Smooth muscle cell (in vitro differentiated cells): ENCODE measurements around the gene GMDS. TPM values are rescaled to one million over a fixed set of nuclear protein-coding genes. Genes with fewer than 3 reads are reported as not detected.

Experiments used
- DNase-seq: peaks from one replicate; lab custom pipeline; 2025; ENCODE audit not compliant: unreplicated experiment; lab: John Stamatoyannopoulos, UW
- H2AFZ ChIP-seq: fragments of 200-600 bp; sonication (generic); 2 replicates; pipeline ENCODE4 v1.6.0; 2016; ENCODE audit warnings: antibody characterized with exemption, low read depth, mild to moderate bottlenecking
- H3F3A ChIP-seq: fragments of 200-600 bp; sonication (generic); 2 replicates; pipeline ENCODE4 v1.6.0; 2017; ENCODE audit warnings: antibody characterized with exemption, low read depth
- H3K27ac ChIP-seq: fragments of 200-600 bp; sonication (generic); 2 replicates; pipeline ENCODE4 v1.5.1; 2016; ENCODE audit warnings: low read depth, mild to moderate bottlenecking
- H3K27me3 ChIP-seq: fragments of 200-600 bp; sonication (generic); 2 replicates; pipeline ENCODE4 v1.6.1; 2016; ENCODE audit warnings: low read depth, mild to moderate bottlenecking
- H3K36me3 ChIP-seq: fragments of 200-600 bp; sonication (generic); 2 replicates; pipeline ENCODE4 v1.5.1; 2016; ENCODE audit warnings: low read depth
- H3K4me1 ChIP-seq: fragments of 200-600 bp; sonication (generic); 2 replicates; pipeline ENCODE4 v1.5.1; 2016; ENCODE audit warnings: low read depth
- H3K4me2 ChIP-seq: fragments of 200-600 bp; sonication (generic); 2 replicates; pipeline ENCODE4 v1.6.0; 2016; ENCODE audit warnings: mild to moderate bottlenecking
- H3K4me3 ChIP-seq: fragments of 200-600 bp; sonication (generic); 2 replicates; pipeline ENCODE4 v1.5.1; 2016; ENCODE audit warnings: mild to moderate bottlenecking
- H3K79me2 ChIP-seq: fragments of 200-600 bp; sonication (generic); 2 replicates; pipeline ENCODE4 v1.6.0; 2016; ENCODE audit warnings: low read depth, mild to moderate bottlenecking
- H3K9ac ChIP-seq: fragments of 200-600 bp; sonication (generic); 2 replicates; pipeline ENCODE4 v1.6.0; 2016; ENCODE audit warnings: low read depth
- H3K9me3 ChIP-seq: fragments of 200-600 bp; sonication (generic); replicated peaks from 2 replicates; pipeline ENCODE4 v1.5.1; 2016; ENCODE audit warnings: low read depth
- H4K20me1 ChIP-seq: fragments of 200-600 bp; sonication (generic); 2 replicates; pipeline ENCODE4 v1.6.0; 2016; ENCODE audit warnings: low read depth
- WGBS: methylation state at CpG from one replicate; pipeline ENCODE4 v1.1.7; 2016; ENCODE audit warnings: low lambda C conversion rate; 5-methylcytosine and 5-hydroxymethylcytosine counted together
- polyA plus RNA-seq: library from polyadenylated mRNA; unstranded; fragments of >200 nt; fragmentation: Nextera tagmentation; extraction: Ambion mirVana; gene quantifications from 2 replicates; pipeline ENCODE4 v1.2.1, GENCODE V29; 2016
- total RNA-seq: library from RNA; depleted of rRNA; stranded (reverse); fragments of >200 nt; gene quantifications from 2 replicates; pipeline ENCODE4 v1.2.3, GENCODE V29; 2014
- TF ChIP-seq, protein P1 (sequence below): fragments of 200-600 bp; sonication (generic); IDR thresholded peaks from 2 replicates; pipeline ENCODE4 v1.5.1; 2017; ENCODE audit warnings: borderline replicate concordance, mild to moderate bottlenecking, antibody characterized with exemption; ENCODE audit not compliant: insufficient read depth, poor library complexity, severe bottlenecking

GMDS gene
- total and polyA plus RNA-seq, 2 experiments from 2014 or later, result 3.7 to 8.5 TPM

DNA sequence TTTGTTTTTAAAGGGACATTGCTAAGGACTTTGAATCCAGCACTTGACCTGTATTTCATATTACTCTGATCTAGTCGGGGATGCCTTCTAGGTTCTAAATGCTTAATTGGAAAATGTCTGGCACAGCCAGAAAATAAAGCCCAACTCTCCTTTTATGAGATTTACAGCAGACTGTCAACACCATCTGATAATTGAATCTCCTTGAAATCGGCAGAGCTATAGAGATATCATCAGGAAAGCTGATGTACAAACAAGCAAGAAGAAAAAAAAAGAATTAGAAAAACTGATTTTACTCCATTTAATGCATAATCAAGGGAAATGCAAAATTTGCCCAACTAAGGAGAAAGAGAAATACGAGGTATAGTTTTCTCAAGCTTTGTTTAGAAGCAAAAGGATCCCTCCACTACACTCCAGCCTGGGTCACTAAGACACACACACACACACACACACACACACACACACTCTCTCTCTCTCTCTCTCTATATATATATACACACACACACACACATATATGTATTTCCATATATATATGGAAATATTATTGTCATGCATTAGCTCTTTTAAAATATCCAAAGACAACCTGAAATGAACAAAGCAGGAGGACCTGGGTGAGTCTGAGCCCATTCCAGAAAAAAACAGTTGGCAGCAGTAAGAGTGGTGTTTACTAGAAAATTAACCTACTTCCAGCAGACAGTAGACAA, 645.2 kb downstream of the GMDS start:
- no peak overlapping the region for H3K9ac ChIP-seq
- DNase-seq, result no peak
- peaks cover 11% of the 10 kb centered on the region for H3K4me1 ChIP-seq
- no peak overlapping the region for H3K27ac ChIP-seq
- WGBS, result 72% methylated on average over 3 of the region's 3 CpGs
- H3K4me2 ChIP-seq, result no peak overlapping the region
- TF ChIP-seq, protein P1, sequence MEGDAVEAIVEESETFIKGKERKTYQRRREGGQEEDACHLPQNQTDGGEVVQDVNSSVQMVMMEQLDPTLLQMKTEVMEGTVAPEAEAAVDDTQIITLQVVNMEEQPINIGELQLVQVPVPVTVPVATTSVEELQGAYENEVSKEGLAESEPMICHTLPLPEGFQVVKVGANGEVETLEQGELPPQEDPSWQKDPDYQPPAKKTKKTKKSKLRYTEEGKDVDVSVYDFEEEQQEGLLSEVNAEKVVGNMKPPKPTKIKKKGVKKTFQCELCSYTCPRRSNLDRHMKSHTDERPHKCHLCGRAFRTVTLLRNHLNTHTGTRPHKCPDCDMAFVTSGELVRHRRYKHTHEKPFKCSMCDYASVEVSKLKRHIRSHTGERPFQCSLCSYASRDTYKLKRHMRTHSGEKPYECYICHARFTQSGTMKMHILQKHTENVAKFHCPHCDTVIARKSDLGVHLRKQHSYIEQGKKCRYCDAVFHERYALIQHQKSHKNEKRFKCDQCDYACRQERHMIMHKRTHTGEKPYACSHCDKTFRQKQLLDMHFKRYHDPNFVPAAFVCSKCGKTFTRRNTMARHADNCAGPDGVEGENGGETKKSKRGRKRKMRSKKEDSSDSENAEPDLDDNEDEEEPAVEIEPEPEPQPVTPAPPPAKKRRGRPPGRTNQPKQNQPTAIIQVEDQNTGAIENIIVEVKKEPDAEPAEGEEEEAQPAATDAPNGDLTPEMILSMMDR, result no peak
- no peaks in the 10 kb centered on the region for H3K36me3 ChIP-seq
- no peak overlapping the region for H3K4me3 ChIP-seq
- H2AFZ ChIP-seq, result no peak overlapping the region
- no peaks in the 10 kb centered on the region for H3F3A ChIP-seq
- no peaks in the 10 kb centered on the region for H3K9me3 ChIP-seq
- H4K20me1 ChIP-seq, result no peaks in the 10 kb centered on the region
- no peaks in the 10 kb centered on the region for H3K79me2 ChIP-seq
- peaks cover 73% of the 10 kb centered on the region for H3K27me3 ChIP-seq

DNA sequence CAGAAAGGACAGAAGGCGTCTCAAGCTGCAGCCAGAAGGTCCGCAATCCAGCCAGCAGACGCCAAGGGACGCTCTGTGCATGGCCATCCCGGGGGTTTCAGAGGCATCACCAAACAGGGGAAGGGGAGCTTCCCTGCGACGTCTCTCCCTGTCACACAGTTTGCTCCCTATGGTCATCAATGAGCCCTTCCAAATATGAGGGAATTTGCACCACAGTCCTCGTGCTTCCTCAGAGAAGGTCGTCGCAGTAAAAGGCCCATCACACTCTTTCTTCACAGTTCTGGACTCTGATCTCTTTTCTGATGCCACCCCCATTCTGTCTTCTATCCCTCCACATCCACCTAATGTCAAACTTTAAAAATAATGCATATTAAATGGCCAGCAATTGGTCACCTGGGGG, 645.9 kb downstream of the GMDS start:
- TF ChIP-seq, protein P1, result no peak

DNA sequence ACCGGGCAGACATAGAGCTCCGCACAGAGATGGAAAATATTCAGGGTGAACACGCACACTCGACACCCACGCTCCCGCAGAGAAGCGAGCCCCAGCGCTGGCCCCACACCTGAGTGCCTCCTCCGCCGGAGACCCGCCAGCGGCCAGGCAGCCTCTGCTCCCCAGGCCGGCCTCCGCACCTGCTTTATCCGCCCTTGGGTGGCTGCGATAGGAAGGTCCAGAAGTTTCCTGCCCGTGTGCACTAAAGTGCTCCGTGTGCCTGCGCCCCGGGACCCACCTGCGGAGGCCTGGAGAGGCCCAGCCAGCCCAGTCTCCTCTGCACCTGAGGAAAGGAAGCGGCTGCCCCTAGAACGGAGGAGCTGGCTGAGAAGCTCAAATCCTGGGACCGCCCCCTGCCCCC, 646.5 kb downstream of the GMDS start:
- Histone ChIP-seq H3K4me2 (no peak overlapping the region), H3K36me3 (no peaks in the 10 kb centered on the region), H3K4me3 (no peak overlapping the region), H3K4me1 (peaks cover 11% of the 10 kb centered on the region), H3K27ac (no peak overlapping the region), H3K27me3 (peaks cover 72% of the 10 kb centered on the region), H2AFZ (no peak overlapping the region), H3F3A (no peaks in the 10 kb centered on the region), H3K9me3 (no peaks in the 10 kb centered on the region), H4K20me1 (no peaks in the 10 kb centered on the region), H3K9ac (no peak overlapping the region), H3K79me2 (no peaks in the 10 kb centered on the region)
- TF ChIP-seq, protein P1, result no peak
- no peak for DNase-seq
- 88% methylated on average over 24 of the region's 24 CpGs for WGBS

More for the DNA sequence above, 645.9 kb downstream of the GMDS start:
- H3K27me3 ChIP-seq, result peaks cover 72% of the 10 kb centered on the region
- H3K4me3 ChIP-seq, result no peak overlapping the region
- H3K4me2 ChIP-seq, result no peak overlapping the region
- H4K20me1 ChIP-seq, result no peaks in the 10 kb centered on the region
- no peak for DNase-seq
- no peaks in the 10 kb centered on the region for H3K36me3 ChIP-seq
- H3K4me1 ChIP-seq, result peaks cover 11% of the 10 kb centered on the region
- H3K9ac ChIP-seq, result no peak overlapping the region
- no peaks in the 10 kb centered on the region for H3F3A ChIP-seq
- 91% methylated on average over 10 of the region's 10 CpGs for WGBS
- no peaks in the 10 kb centered on the region for H3K9me3 ChIP-seq
- H3K27ac ChIP-seq, result no peak overlapping the region
- H3K79me2 ChIP-seq, result no peaks in the 10 kb centered on the region
- H2AFZ ChIP-seq, result no peak overlapping the region

GRCh38 chr6:1598433-1598832, 647.0 kb downstream of the GMDS start:
- no peaks in the 10 kb centered on the region for H3K36me3 ChIP-seq
- no peaks in the 10 kb centered on the region for H4K20me1 ChIP-seq
- no peak overlapping the region for H2AFZ ChIP-seq
- no peak overlapping the region for H3K27ac ChIP-seq
- no peak overlapping the region for H3K9ac ChIP-seq
- WGBS, result 89% methylated on average over 10 of the region's 10 CpGs
- H3K4me1 ChIP-seq, result peaks cover 11% of the 10 kb centered on the region
- H3K27me3 ChIP-seq, result peaks cover 72% of the 10 kb centered on the region
- H3K79me2 ChIP-seq, result no peaks in the 10 kb centered on the region
- H3K4me3 ChIP-seq, result no peak overlapping the region
- H3K9me3 ChIP-seq, result no peaks in the 10 kb centered on the region
- DNase-seq, result no peak
- H3F3A ChIP-seq, result no peaks in the 10 kb centered on the region
- no peak overlapping the region for H3K4me2 ChIP-seq
- TF ChIP-seq, protein P1, result no peak
